ENCODE data around the gene HELZ2. TPM values are rescaled to one million over a fixed set of nuclear protein-coding genes. Genes with fewer than 3 reads are reported as not detected.

Gene HELZ2
- total RNA-seq, 1 experiment from 2014 or later, result 27.9 TPM

DNA sequence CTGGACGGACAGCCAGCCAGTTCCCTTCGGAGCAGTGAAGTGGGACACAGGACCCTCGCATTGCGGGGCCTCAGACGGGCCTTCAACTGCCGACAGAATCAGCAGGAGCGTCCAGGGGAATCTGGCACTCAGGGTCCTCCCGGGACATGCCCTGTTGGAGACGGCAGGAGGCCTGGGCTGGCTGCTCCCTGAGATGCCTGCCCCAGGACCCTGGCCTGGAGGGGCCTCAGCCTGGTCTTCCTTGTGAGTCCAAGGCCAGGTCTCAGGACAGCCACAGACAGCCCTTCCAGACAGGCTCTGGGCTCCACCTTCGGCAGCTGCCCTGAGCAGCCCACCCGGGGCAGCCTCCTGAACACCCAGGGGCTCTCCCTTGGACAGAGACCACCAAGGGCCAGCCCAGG, 14.6 kb upstream of the HELZ2 start:
- no peak overlapping the region for H2BK12ac ChIP-seq (ENCODE audit: insufficient read length, low read depth, low read length)
- no peaks in the 10 kb centered on the region for H4K20me1 ChIP-seq (ENCODE audit: control insufficient read depth, insufficient read depth, insufficient read length)
- H3K27ac ChIP-seq (ENCODE audit: insufficient read length, low read depth, low read length), result no peak overlapping the region
- no peaks in the 10 kb centered on the region for H3K23me2 ChIP-seq (ENCODE audit: insufficient read length, low read depth, low read length, poor library complexity, severe bottlenecking)
- no peak overlapping the region for H3K56ac ChIP-seq (ENCODE audit: insufficient read length, low read depth, low read length)
- H3K27ac Mint-ChIP-seq, result peak overlapping the region in 2 of 3 experiments; percentile 68 to 79; a peak in 1 of 7 replicates
- H4K8ac ChIP-seq (replicated peaks; ENCODE audit: insufficient read length, low read depth, low read length), result no peak overlapping the region
- no peak overlapping the region for H3K4ac ChIP-seq (ENCODE audit: low read depth, low read length)
- H4K91ac ChIP-seq (ENCODE audit: insufficient read length, low read depth, low read length), result no peak overlapping the region
- no peak overlapping the region for H2AK5ac ChIP-seq (ENCODE audit: insufficient read length, low read length)
- peaks cover 2% of the 10 kb centered on the region; the same call in 1 of the 2 replicates for H3K27me3 Mint-ChIP-seq (ENCODE audit: low read depth)
- no peaks in the 10 kb centered on the region for H3K79me2 ChIP-seq (ENCODE audit: insufficient read depth, low read length)
- no peaks in the 10 kb centered on the region for H3K9me3 ChIP-seq (ENCODE audit: control insufficient read depth, low read depth, low read length)
- H3K18ac ChIP-seq (ENCODE audit: insufficient read length, low read depth, low read length), result no peak overlapping the region
- DNase-seq, result no peak
- no CpG with 5 or more reads among the region's 11 CpGs for WGBS (ENCODE audit: extremely low coverage, insufficient read length, low lambda C conversion rate)
- no peak overlapping the region for H3K4me3 Mint-ChIP-seq
- H3K79me1 ChIP-seq (ENCODE audit: insufficient read depth, low read depth, low read length, poor library complexity, severe bottlenecking), result no peaks in the 10 kb centered on the region
- H3K36me3 Mint-ChIP-seq (ENCODE audit: insufficient read depth in 1 of 3, low read depth in 3 of 3), result peaks cover 0 to 33% (median 27%) of the 10 kb centered on the region in 3 experiments
- H3K9ac ChIP-seq (ENCODE audit: extremely low read depth, insufficient read length, low read length), result no peak overlapping the region
- H3K9me3 Mint-ChIP-seq, result no peaks in the 10 kb centered on the region
- H2BK5ac ChIP-seq (ENCODE audit: insufficient read length, low read length), result no peak overlapping the region
- TF ChIP-seq, protein P1, sequence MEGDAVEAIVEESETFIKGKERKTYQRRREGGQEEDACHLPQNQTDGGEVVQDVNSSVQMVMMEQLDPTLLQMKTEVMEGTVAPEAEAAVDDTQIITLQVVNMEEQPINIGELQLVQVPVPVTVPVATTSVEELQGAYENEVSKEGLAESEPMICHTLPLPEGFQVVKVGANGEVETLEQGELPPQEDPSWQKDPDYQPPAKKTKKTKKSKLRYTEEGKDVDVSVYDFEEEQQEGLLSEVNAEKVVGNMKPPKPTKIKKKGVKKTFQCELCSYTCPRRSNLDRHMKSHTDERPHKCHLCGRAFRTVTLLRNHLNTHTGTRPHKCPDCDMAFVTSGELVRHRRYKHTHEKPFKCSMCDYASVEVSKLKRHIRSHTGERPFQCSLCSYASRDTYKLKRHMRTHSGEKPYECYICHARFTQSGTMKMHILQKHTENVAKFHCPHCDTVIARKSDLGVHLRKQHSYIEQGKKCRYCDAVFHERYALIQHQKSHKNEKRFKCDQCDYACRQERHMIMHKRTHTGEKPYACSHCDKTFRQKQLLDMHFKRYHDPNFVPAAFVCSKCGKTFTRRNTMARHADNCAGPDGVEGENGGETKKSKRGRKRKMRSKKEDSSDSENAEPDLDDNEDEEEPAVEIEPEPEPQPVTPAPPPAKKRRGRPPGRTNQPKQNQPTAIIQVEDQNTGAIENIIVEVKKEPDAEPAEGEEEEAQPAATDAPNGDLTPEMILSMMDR (conservative IDR thresholded peaks at IDR 0.05), result no peak
- no peak overlapping the region for H2BK20ac ChIP-seq (ENCODE audit: low read depth, low read length, poor library complexity, severe bottlenecking)
- H2BK120ac ChIP-seq (ENCODE audit: low read depth, low read length, poor library complexity, severe bottlenecking), result no peak overlapping the region
- H3T11ph ChIP-seq (ENCODE audit: low read length), result no peak overlapping the region
- no peak overlapping the region for H2AFZ ChIP-seq (ENCODE audit: low read length)
- no peaks in the 10 kb centered on the region for H3K27me3 ChIP-seq (ENCODE audit: insufficient read depth, low read length)
- no peak overlapping the region for H3K4me2 ChIP-seq (ENCODE audit: insufficient read depth, insufficient read length, low read length)
- no peak overlapping the region for H3K14ac ChIP-seq (ENCODE audit: insufficient read depth, low read length)
- H2BK15ac ChIP-seq (ENCODE audit: low read depth, low read length), result no peak overlapping the region
- H3K23ac ChIP-seq (ENCODE audit: insufficient read length, low read depth, low read length), result no peak overlapping the region
- peaks cover 3 to 7% of the 10 kb centered on the region in 2 experiments; a peak in 2 of 4 replicates for H3K4me1 Mint-ChIP-seq
- no peak overlapping the region for H4K5ac ChIP-seq (ENCODE audit: insufficient read length, low read depth, low read length)
- no peaks in the 10 kb centered on the region for H3K4me1 ChIP-seq (ENCODE audit: insufficient read depth, low read length)
